K562 (cell line): ENCODE data around the gene ACCSL. TPM values are rescaled to one million over a fixed set of nuclear protein-coding genes. Genes with fewer than 3 reads are reported as not detected.

Source experiments
- ATAC-seq: fragments of 200-7000 bp; cut with Tn5 transposase; 3 replicates; pipeline ENCODE4 v1.9.1; 2020; ENCODE audit warnings: moderate library complexity
- BruUV-seq: library from RNA; stranded (reverse); fragments of 400-500 nt; replicated peaks from 2 replicates; lab custom pipeline; 2021; lab: Mats Ljungman, UMichigan
- CTCF ChIA-PET: fragments of 300-600 bp; formaldehyde crosslinking; extraction: SDS; loops from one replicate; lab custom pipeline; 2021; ENCODE audit warnings: low intra/inter-chr PET ratio; lab: Yijun Ruan, JAX
- POLR2A ChIA-PET: fragments of 300-600, 350-650 bp; sonication (Branson Sonifier 250); formaldehyde crosslinking; extraction: SDS; loops from one replicate; lab custom pipeline; 2021; ENCODE audit warnings: antibody characterized with exemption, inconsistent platforms; lab: Yijun Ruan, JAX
- DNase-seq, 4 experiments: peaks; one replicate each; pipeline versions ENCODE4 v3.0.0 to v3.0.0-alpha.2; 2011 to 2018; ENCODE audit warnings: low spot score in 3 of 4, mixed read lengths in 3 of 4; ENCODE audit errors: extremely low read depth in 1 of 4
- FAIRE-seq: peaks from 2 replicates; lab custom pipeline; 2011; peaks lifted over from hg19 to GRCh38; lab: Jason Lieb, UNC
- H2AFZ ChIP-seq: 2 replicates; pipeline ENCODE4 v1.6.0; 2011; ENCODE audit warnings: low read depth, low read length, control low read depth, inconsistent platforms
- H3K27ac ChIP-seq: fragments of 200-600 bp; 3 replicates; pipeline ENCODE4 v1.8.0; 2011; ENCODE audit warnings: low read depth, mild to moderate bottlenecking, control low read depth, inconsistent platforms, low read length, moderate library complexity, mixed read lengths; ENCODE audit errors: extremely low read depth
- H3K27me3 ChIP-seq, 2 experiments: fragments of 300-600 bp in 1 of 2; 2 replicates in 1 of 2; 3 replicates in 1 of 2; pipeline versions ENCODE4 v1.6.0 to v1.8.0; 2011; ENCODE audit warnings: inconsistent platforms in 2 of 2, low read length in 2 of 2, mild to moderate bottlenecking in 1 of 2, mixed read lengths in 1 of 2, moderate library complexity in 1 of 2; ENCODE audit not compliant: control insufficient read depth in 2 of 2, insufficient read depth in 2 of 2
- H3K36me3 ChIP-seq: fragments of 300-600 bp; 3 replicates; pipeline ENCODE4 v1.8.0; 2011; ENCODE audit warnings: mild to moderate bottlenecking, low read length, inconsistent platforms; ENCODE audit not compliant: control insufficient read depth, insufficient read depth
- H3K4me1 ChIP-seq, 2 experiments: fragments of 200-600 bp in 1 of 2; replicated peaks in 1 of 2; 2 replicates in 1 of 2; 3 replicates in 1 of 2; pipeline versions ENCODE4 v1.5.1 to v1.8.0; 2011; ENCODE audit warnings: inconsistent platforms in 2 of 2, low read length in 2 of 2, mild to moderate bottlenecking in 1 of 2, mixed read lengths in 1 of 2, moderate library complexity in 1 of 2; ENCODE audit not compliant: control insufficient read depth in 2 of 2, insufficient read depth in 2 of 2
- H3K4me2 ChIP-seq: 2 replicates; pipeline ENCODE4 v1.6.1; 2011; ENCODE audit warnings: low read length, control low read depth, inconsistent platforms, mixed read lengths; ENCODE audit not compliant: insufficient read depth
- H3K4me3 ChIP-seq: fragments of 200-600 bp; sonication (generic), shearing (Covaris generic); 2 replicates; pipeline ENCODE4 v1.5.1; 2016; ENCODE audit warnings: control low read depth, inconsistent platforms
- H3K79me2 ChIP-seq: fragments of 200-600 bp; 3 replicates; pipeline ENCODE4 v1.8.0; 2011; ENCODE audit warnings: low read length, inconsistent platforms; ENCODE audit not compliant: control insufficient read depth, insufficient read depth
- H3K9ac ChIP-seq, 2 experiments: 2 replicates each; pipeline versions ENCODE4 v1.6.0 to v1.6.1; 2011; ENCODE audit warnings: low read depth in 2 of 2, low read length in 2 of 2, control low read depth in 1 of 2, inconsistent platforms in 1 of 2, mild to moderate bottlenecking in 1 of 2, mixed read lengths in 1 of 2; ENCODE audit not compliant: insufficient read depth in 1 of 2
- H3K9me1 ChIP-seq: one replicate; pipeline ENCODE4 v1.6.0; 2011; ENCODE audit warnings: inconsistent platforms, mild to moderate bottlenecking, low read length, moderate library complexity; ENCODE audit not compliant: control insufficient read depth, insufficient read depth
- H3K9me3 ChIP-seq: replicated peaks from 2 replicates; pipeline ENCODE4 v1.5.1; 2011; ENCODE audit warnings: low read depth, low read length, inconsistent platforms; ENCODE audit not compliant: control insufficient read depth, insufficient read depth
- H4K20me1 ChIP-seq: replicated peaks from 2 replicates; pipeline ENCODE4 v1.6.1; 2011; ENCODE audit warnings: low read length, inconsistent platforms, mixed read lengths; ENCODE audit not compliant: control insufficient read depth, insufficient read depth
- HEY1 ChIP-seq: fragments of 250-450 bp; sonication (Bioruptor Pico); IDR thresholded peaks from 2 replicates; pipeline ENCODE4 v1.5.0; 2020; ENCODE audit warnings: mild to moderate bottlenecking, moderate library complexity, borderline replicate concordance
- WGBS: fragments of 100-300 bp; shearing (Covaris generic); methylation state at CpG from one replicate; pipeline ENCODE4 v1.1.6; 2016; ENCODE audit warnings: low coverage, mixed read lengths; ENCODE audit not compliant: insufficient coverage; ENCODE audit errors: missing lambda C conversion rate; 5-methylcytosine and 5-hydroxymethylcytosine counted together
- in situ Hi-C: fragments of 300-500 bp; cut with MboI; formaldehyde crosslinking; loops from 4 replicates; pipeline ENCODE4 v1.15.0; 2018; ENCODE audit warnings: inconsistent platforms, mixed read lengths
- intact Hi-C: fragments of 100-400 bp; cut with micrococcal nuclease; formaldehyde crosslinking; loops from 2 replicates; pipeline ENCODE4 v1.14.2; 2022
- polyA plus RNA-seq, 8 experiments: library from polyadenylated mRNA; depleted of rRNA in 4 of 8; stranded (reverse) in 5 of 8; unstranded in 3 of 8; fragments of >200 nt; fragmentation: Nextera tagmentation in 2 of 8; fragmentation: Illumina TruSeq in 1 of 8; extraction: Ambion mirVana in 2 of 8; extraction: Trizol in 1 of 8; gene quantifications; 2 replicates each; pipeline versions ENCODE4 v1.2.1 to v1.2.3, GENCODE V29; 2011 to 2014; ENCODE audit warnings: inconsistent platforms in 1 of 8, missing spikeins in 1 of 8
- total RNA-seq, 7 experiments: library from RNA; depleted of rRNA in 6 of 7; stranded (reverse); fragments of >200 nt in 6 of 7; fragmentation: Illumina TruSeq in 2 of 7; extraction: Trizol in 2 of 7; gene quantifications; 2 replicates each; pipeline versions ENCODE4 v1.2.1 to v1.2.3, GENCODE V29; 2011 to 2021; ENCODE audit warnings: low replicate concordance in 1 of 7
- TF ChIP-seq, protein P1 (sequence below), 2 experiments: fragments of 450-650 bp in 1 of 2; sonication (generic) in 1 of 2; formaldehyde crosslinking; conservative IDR thresholded peaks; 2 replicates each; pipeline versions ENCODE4 v1.4.0 to v1.8.1; 2020 to 2022; ENCODE audit warnings: mild to moderate bottlenecking in 1 of 2, missing genetic modification reagents in 1 of 2
- TF ChIP-seq, protein P2 (sequence below): fragments of 450-650 bp; IDR thresholded peaks from 2 replicates; pipeline ENCODE4 v1.6.1; 2016; ENCODE audit warnings: low read depth, mild to moderate bottlenecking, moderate library complexity
- TF ChIP-seq, protein P3 (sequence below): fragments of 250-450 bp; sonication (Bioruptor Pico); IDR thresholded peaks from 2 replicates; pipeline ENCODE4 v1.4.0; 2020; ENCODE audit warnings: mild to moderate bottlenecking, moderate library complexity
- TF ChIP-seq, protein P4 (sequence below): fragments of 450-650 bp; IDR thresholded peaks from 2 replicates; pipeline ENCODE4 v1.6.1; 2016; ENCODE audit warnings: borderline replicate concordance

ACCSL gene
- total and polyA plus RNA-seq, 9 of the 15 experiments (the other 6 are each of a cell fraction or from before 2014, with no cell fraction given) = not detected

DNA sequence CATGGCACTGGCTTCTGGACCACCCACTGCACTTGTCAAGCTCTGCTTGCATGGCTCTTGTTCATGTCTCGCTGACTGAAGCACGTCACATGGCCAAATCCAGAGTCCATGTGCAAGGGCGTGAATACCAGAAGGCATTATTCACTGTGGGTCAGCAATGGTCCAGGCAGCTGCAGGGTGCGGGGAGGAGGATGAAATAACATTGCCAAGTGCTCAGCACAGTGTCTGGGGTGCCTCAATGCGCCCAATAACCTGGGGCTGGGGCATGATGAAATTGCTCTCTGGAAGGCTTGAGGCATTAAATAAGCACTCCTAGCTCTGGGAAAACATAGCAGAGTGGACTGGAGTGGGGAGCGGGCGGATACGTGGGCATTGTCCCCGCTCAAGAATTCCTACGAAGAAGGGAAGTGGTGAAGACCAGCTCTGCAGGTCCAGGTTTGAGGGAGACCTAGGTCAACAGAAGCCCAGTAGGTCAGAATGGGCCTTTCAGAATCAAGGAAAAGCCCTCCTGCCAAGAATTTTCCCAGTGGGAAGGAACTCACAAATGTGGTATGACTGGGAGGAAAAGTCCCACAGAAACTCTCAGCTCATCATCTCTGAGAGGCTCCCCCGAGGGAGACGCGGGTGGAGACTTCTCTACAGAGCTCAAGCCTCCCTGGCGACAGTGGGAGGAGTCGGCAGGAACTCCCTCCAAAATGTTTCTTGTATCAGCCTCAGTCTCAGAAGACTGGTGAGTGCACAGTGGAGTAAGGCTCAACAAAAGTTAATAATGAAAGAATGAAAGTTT, 15.3 kb upstream of the ACCSL start (continued):
- TF ChIP-seq, protein P1, sequence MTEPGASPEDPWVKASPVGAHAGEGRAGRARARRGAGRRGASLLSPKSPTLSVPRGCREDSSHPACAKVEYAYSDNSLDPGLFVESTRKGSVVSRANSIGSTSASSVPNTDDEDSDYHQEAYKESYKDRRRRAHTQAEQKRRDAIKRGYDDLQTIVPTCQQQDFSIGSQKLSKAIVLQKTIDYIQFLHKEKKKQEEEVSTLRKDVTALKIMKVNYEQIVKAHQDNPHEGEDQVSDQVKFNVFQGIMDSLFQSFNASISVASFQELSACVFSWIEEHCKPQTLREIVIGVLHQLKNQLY (CRISPR knock-in tag; conservative IDR thresholded peaks at IDR 0.05) = no peak

DNA sequence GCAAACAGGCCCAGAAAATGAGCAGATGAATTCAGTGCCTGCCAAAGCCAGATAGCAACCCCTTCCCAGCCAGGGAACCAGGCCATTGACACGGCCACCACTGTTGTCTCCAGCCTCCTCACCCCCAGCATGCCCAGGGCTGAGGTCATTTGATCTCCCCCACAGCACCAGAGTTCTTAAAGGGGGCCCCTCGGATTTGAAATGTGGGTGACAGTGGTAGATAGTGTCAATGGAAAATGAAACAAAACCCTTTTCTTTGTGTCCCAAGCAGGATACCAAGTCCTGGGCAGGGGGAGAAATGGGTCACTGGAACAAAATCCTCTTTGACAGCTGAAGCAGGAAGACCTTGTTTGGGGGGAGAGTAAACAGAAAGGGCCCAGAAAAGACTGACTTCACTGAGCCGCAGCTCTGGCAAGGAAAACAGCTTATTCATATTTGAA, 14.3 kb upstream of the ACCSL start:
- Histone ChIP-seq H4K20me1 (no peaks in the 10 kb centered on the region), H3K4me2 (no peak overlapping the region), H3K27me3 (peaks cover 15 to 25% of the 10 kb centered on the region in 2 experiments; a peak in 4 of 5 replicates), H3K9ac (no peak overlapping the region), H3K4me3 (no peak overlapping the region), H3K9me1 (no peaks in the 10 kb centered on the region), H2AFZ (peak overlapping the region; percentile 44; the same call in 1 of the 2 replicates), H3K9me3 (no peaks in the 10 kb centered on the region), H3K4me1 (peaks cover 0 to 2% of the 10 kb centered on the region in 2 experiments; a peak in 2 of 5 replicates), H3K79me2 (no peaks in the 10 kb centered on the region), H3K36me3 (no peaks in the 10 kb centered on the region), H3K27ac (no peak overlapping the region)
- 7% methylated on average over 3 of the region's 3 CpGs for WGBS
- POLR2A ChIA-PET = interaction anchor here (0.6 to 0.7 kb wide), 3 partner anchors 91 to 1274 kb away, joined by 3 to 6 read pairs (median 4); partner anchors contain the start of gene C11orf96
- BruUV-seq = no TSS peak
- in situ Hi-C loops = no loop called here
- no peak for FAIRE-seq
- CTCF ChIA-PET = no interaction called here
- no peak for DNase-seq
- no peak for ATAC-seq
- TF ChIP-seq HEY1 (CRISPR knock-in tag) = no peak
- TF ChIP-seq, protein P2, sequence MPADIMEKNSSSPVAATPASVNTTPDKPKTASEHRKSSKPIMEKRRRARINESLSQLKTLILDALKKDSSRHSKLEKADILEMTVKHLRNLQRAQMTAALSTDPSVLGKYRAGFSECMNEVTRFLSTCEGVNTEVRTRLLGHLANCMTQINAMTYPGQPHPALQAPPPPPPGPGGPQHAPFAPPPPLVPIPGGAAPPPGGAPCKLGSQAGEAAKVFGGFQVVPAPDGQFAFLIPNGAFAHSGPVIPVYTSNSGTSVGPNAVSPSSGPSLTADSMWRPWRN = no peak
- TF ChIP-seq, protein P3, sequence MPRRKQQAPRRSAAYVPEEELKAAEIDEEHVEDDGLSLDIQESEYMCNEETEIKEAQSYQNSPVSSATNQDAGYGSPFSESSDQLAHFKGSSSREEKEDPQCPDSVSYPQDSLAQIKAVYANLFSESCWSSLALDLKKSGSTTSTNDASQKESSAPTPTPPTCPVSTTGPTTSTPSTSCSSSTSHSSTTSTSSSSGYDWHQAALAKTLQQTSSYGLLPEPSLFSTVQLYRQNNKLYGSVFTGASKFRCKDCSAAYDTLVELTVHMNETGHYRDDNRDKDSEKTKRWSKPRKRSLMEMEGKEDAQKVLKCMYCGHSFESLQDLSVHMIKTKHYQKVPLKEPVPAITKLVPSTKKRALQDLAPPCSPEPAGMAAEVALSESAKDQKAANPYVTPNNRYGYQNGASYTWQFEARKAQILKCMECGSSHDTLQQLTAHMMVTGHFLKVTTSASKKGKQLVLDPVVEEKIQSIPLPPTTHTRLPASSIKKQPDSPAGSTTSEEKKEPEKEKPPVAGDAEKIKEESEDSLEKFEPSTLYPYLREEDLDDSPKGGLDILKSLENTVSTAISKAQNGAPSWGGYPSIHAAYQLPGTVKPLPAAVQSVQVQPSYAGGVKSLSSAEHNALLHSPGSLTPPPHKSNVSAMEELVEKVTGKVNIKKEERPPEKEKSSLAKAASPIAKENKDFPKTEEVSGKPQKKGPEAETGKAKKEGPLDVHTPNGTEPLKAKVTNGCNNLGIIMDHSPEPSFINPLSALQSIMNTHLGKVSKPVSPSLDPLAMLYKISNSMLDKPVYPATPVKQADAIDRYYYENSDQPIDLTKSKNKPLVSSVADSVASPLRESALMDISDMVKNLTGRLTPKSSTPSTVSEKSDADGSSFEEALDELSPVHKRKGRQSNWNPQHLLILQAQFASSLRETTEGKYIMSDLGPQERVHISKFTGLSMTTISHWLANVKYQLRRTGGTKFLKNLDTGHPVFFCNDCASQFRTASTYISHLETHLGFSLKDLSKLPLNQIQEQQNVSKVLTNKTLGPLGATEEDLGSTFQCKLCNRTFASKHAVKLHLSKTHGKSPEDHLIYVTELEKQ (CRISPR knock-in tag) = no peak
- TF ChIP-seq, protein P4, sequence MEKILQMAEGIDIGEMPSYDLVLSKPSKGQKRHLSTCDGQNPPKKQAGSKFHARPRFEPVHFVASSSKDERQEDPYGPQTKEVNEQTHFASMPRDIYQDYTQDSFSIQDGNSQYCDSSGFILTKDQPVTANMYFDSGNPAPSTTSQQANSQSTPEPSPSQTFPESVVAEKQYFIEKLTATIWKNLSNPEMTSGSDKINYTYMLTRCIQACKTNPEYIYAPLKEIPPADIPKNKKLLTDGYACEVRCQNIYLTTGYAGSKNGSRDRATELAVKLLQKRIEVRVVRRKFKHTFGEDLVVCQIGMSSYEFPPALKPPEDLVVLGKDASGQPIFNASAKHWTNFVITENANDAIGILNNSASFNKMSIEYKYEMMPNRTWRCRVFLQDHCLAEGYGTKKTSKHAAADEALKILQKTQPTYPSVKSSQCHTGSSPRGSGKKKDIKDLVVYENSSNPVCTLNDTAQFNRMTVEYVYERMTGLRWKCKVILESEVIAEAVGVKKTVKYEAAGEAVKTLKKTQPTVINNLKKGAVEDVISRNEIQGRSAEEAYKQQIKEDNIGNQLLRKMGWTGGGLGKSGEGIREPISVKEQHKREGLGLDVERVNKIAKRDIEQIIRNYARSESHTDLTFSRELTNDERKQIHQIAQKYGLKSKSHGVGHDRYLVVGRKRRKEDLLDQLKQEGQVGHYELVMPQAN = no peak
- intact Hi-C loops = no loop called here
